Esophagus squamous epithelium (tissue), 5 donors: Measurements from ENCODE around the gene KCNJ4. TPM values are rescaled to one million over a fixed set of nuclear protein-coding genes. Genes with fewer than 3 reads are reported as not detected.

Experiments used
- DNase-seq: peaks from one replicate; lab custom pipeline; 2025; lab: John Stamatoyannopoulos, UW
- H3K27ac ChIP-seq, 4 donors: fragments of 200-600 bp; sonication (generic); one replicate each; pipeline ENCODE4 v1.5.1; 2016 to 2019; ENCODE audit warnings: mild to moderate bottlenecking in 1 of 4
- H3K27me3 ChIP-seq, 4 donors: fragments of 200-600 bp; sonication (generic); 1 replicate in 3 of 4; 2 replicates in 1 of 4; pipeline versions ENCODE4 v1.5.1 to v1.6.0; 2017 to 2021; ENCODE audit warnings: antibody characterized with exemption in 1 of 4
- H3K36me3 ChIP-seq, 3 donors: fragments of 200-600 bp; sonication (generic); one replicate each; pipeline ENCODE4 v1.5.1; 2016 to 2019
- H3K4me1 ChIP-seq, 3 donors: fragments of 200-600 bp; sonication (generic); one replicate each; pipeline ENCODE4 v1.5.1; 2017 to 2019
- H3K4me3 ChIP-seq, 4 donors: fragments of 200-600 bp; sonication (generic); 1 replicate in 3 of 4; 2 replicates in 1 of 4; pipeline ENCODE4 v1.5.1; 2016 to 2019; ENCODE audit warnings: mild to moderate bottlenecking in 2 of 4, moderate library complexity in 1 of 4
- H3K9me3 ChIP-seq, 3 donors: fragments of 200-600 bp; sonication (generic); one replicate each; pipeline ENCODE4 v1.5.1; 2016 to 2019
- CTCF ChIP-seq, 6 experiments: fragments of 450-650 bp in 4 of 6; fragments of 200-600 bp in 2 of 6; sonication (generic) in 2 of 6; IDR thresholded peaks; one replicate each; pipeline ENCODE4 v1.5.1; 2016 to 2019; ENCODE audit warnings: antibody characterized with exemption in 6 of 6, mild to moderate bottlenecking in 4 of 6, moderate library complexity in 4 of 6
- POLR2A ChIP-seq, 4 donors: fragments of 450-650 bp; IDR thresholded peaks; one replicate each; pipeline ENCODE4 v1.6.1; 2017; ENCODE audit warnings: antibody characterized with exemption in 4 of 4, mild to moderate bottlenecking in 4 of 4, moderate library complexity in 3 of 4
- WGBS, 2 donors: methylation state at CpG; one replicate each; pipeline ENCODE4 v1.1.5; 2018; 5-methylcytosine and 5-hydroxymethylcytosine counted together
- intact Hi-C: fragments of 100-400 bp; cut with DNase I; formaldehyde crosslinking; loops from one replicate; pipeline ENCODE4 v1.15.0; 2022
- total RNA-seq, 4 donors: library from RNA; depleted of rRNA; stranded (reverse); fragments of >200 nt; gene quantifications; one replicate each; pipeline ENCODE4 v1.1.0, GENCODE V29; 2016
- donor health status: DM: yes; HTN: yes; CAD: no.

The KCNJ4 gene
- total RNA-seq, 4 donors from 2014 or later = not detected

GRCh38 chr22:38427465-38427864 lies 27.5 kb downstream of the KCNJ4 start:
- no peaks in the 10 kb centered on the region for H3K36me3 ChIP-seq
- no peak for DNase-seq
- TF ChIP-seq CTCF (IDR thresholded peaks at IDR 0.05) = no peak
- no peak for TF ChIP-seq POLR2A (IDR thresholded peaks at IDR 0.05)
- H3K27ac ChIP-seq = no peak overlapping the region
- no peaks in the 10 kb centered on the region for H3K9me3 ChIP-seq
- H3K4me1 ChIP-seq = peaks cover 0 to 26% (median 3%) of the 10 kb centered on the region in 3 donors
- H3K4me3 ChIP-seq = no peak overlapping the region
- H3K27me3 ChIP-seq = no peaks in the 10 kb centered on the region
- WGBS, 2 donors = 100% methylated on average over 8 of the region's 36 CpGs; no CpG with 5 or more reads in 1 of the 2 donors
- intact Hi-C loops = no loop called here

DNA sequence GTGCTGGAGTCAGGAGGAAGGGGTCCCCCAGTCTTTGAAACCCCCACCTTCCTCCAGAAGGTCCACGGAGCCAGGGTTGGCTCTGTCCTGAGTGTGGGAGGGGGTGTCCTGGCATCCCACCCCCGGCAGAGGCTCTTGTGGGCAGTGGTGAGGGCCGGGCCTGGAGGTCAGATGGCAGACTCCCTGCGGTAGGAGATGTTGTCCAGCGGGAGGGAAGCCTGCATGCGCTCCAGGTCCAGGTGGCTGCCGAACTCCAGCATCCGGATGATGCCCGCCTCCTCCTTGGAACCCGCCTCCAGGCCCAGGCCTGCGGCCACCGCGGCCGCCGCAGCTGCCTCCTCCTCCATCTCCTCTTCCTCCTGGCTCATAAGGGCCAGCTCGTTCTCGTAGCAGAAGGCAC lies 28.4 kb downstream of the KCNJ4 start:
- peaks cover 0 to 27% (median 3%) of the 10 kb centered on the region in 3 donors for H3K4me1 ChIP-seq
- H3K9me3 ChIP-seq = no peaks in the 10 kb centered on the region
- no peaks in the 10 kb centered on the region for H3K36me3 ChIP-seq
- no peak overlapping the region for H3K27ac ChIP-seq
- intact Hi-C loops = no loop called here
- TF ChIP-seq CTCF (IDR thresholded peaks at IDR 0.05) (no peak), POLR2A (IDR thresholded peaks at IDR 0.05) (no peak)
- 88 to 90% methylated on average over 2 to 6 of the region's 17 CpGs for WGBS, 2 donors
- no peak for DNase-seq
- no peaks in the 10 kb centered on the region for H3K27me3 ChIP-seq
- no peak overlapping the region for H3K4me3 ChIP-seq

DNA sequence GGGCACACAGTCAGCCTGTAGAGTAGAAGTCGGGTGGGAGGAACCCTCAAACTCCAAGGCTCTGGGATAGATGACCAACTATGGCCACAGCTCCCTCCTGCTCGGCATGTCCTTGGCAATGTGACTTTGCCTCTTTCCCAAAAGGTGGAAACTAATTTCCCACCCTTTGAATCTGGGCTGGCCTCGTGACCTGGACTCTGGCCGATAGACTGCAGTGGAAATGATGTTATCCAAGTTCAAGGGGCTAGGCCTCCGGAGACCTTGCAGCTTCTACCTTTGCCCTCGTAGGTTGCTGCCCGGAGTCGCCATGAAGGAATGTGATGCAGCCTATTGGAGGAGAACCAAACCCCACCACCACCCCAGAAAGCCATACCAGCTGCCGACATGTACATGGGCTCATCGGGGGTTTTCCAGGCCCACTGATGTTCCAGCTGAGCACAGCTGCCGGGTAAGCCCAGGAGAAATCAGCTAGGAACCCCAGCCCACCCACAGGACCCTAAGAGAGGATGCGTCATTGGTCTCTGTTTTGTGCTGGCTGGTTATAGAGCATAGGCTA lies 30.4 kb downstream of the KCNJ4 start:
- WGBS, 2 donors = 69 to 90% methylated on average over 5 to 7 of the region's 12 CpGs
- H3K4me1 ChIP-seq = peaks cover 0 to 25% (median 3%) of the 10 kb centered on the region in 3 donors
- intact Hi-C loops = no loop called here
- no peaks in the 10 kb centered on the region for H3K36me3 ChIP-seq
- H3K9me3 ChIP-seq = no peaks in the 10 kb centered on the region
- H3K27ac ChIP-seq = no peak overlapping the region
- H3K27me3 ChIP-seq = no peaks in the 10 kb centered on the region
- TF ChIP-seq POLR2A (IDR thresholded peaks at IDR 0.05) (no peak), CTCF (IDR thresholded peaks at IDR 0.05) (no peak)
- no peak for DNase-seq
- no peak overlapping the region for H3K4me3 ChIP-seq

GRCh38 chr22:38423512-38424503 lies 31.2 kb downstream of the KCNJ4 start:
- intact Hi-C loops = no loop called here
- WGBS, 2 donors = 49 to 61% methylated on average over 6 to 9 of the region's 18 CpGs
- no peak for TF ChIP-seq CTCF (IDR thresholded peaks at IDR 0.05)
- no peak for TF ChIP-seq POLR2A (IDR thresholded peaks at IDR 0.05)
- Histone ChIP-seq H3K4me3 (no peak overlapping the region), H3K4me1 (peaks cover 0 to 22% (median 3%) of the 10 kb centered on the region in 3 donors), H3K27me3 (no peaks in the 10 kb centered on the region), H3K9me3 (no peaks in the 10 kb centered on the region), H3K36me3 (no peaks in the 10 kb centered on the region), H3K27ac (no peak overlapping the region)
- DNase-seq = no peak
